Measurements from ENCODE around the gene KLHL42.
A peak's percentile ranks its signal among the peaks of the same experiment; 100 is the strongest.
"Not testable (repeated sequence)": the region's sequence is repeated elsewhere in the genome, so short reads cannot be mapped to it uniquely, and the experiment has no call there.

Gene KLHL42, protein sequence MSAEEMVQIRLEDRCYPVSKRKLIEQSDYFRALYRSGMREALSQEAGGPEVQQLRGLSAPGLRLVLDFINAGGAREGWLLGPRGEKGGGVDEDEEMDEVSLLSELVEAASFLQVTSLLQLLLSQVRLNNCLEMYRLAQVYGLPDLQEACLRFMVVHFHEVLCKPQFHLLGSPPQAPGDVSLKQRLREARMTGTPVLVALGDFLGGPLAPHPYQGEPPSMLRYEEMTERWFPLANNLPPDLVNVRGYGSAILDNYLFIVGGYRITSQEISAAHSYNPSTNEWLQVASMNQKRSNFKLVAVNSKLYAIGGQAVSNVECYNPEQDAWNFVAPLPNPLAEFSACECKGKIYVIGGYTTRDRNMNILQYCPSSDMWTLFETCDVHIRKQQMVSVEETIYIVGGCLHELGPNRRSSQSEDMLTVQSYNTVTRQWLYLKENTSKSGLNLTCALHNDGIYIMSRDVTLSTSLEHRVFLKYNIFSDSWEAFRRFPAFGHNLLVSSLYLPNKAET

GRCh38 chr12:27779920-27780611 lies at the start of gene KLHL42, which contains the start of gene MANSC4:
KLHL42 (plus strand) TSS chr12:27780233; CDS start chr12:27780331, 98 bp downstream.
MANSC4 (minus strand) TSS chr12:27780236; CDS start chr12:27771276, 8,960 bp downstream.
- no peaks in the 10 kb centered on the region for H3K36me3 ChIP-seq (ENCODE audit: control insufficient read depth, insufficient read depth, low read length)
- peaks cover 13% of the 10 kb centered on the region for H3K4me1 ChIP-seq
- H3K79me2 ChIP-seq: peaks cover 9% of the 10 kb centered on the region
- peak within 1 kb of the TSS; percentile 99 for H2AFZ ChIP-seq
- no peaks in the 10 kb centered on the region for H3K9me3 ChIP-seq (ENCODE audit: control insufficient read depth, low read length)
- peak within 1 kb of the TSS; percentile 62 for H3K4me3 ChIP-seq (ENCODE audit: low read depth, low read length)
- H3K27me3 ChIP-seq (ENCODE audit: control insufficient read depth, insufficient read depth, low read length): no peaks in the 10 kb centered on the region
- TF ChIP-seq CTCF (IDR thresholded peaks at IDR 0.05): peak; percentile 15
- peak within 1 kb of the TSS; percentile 89 for H3K9ac ChIP-seq
- H3K27ac ChIP-seq: peak within 1 kb of the TSS; percentile 90
- H3K4me2 ChIP-seq (ENCODE audit: low read length): peak within 1 kb of the TSS; percentile 75

- Histone ChIP-seq H3K36me3 (ENCODE audit: control insufficient read depth, insufficient read depth, low read length) (no peaks in the 10 kb centered on the region), H3K9ac (no peak overlapping the region), H3K4me1 (no peaks in the 10 kb centered on the region), H2AFZ (no peak overlapping the region), H3K27me3 (ENCODE audit: control insufficient read depth, insufficient read depth, low read length) (no peaks in the 10 kb centered on the region), H3K79me2 (no peaks in the 10 kb centered on the region), H3K4me3 (ENCODE audit: low read depth, low read length) (no peak overlapping the region), H3K27ac (no peak overlapping the region), H3K4me2 (ENCODE audit: low read length) (no peak overlapping the region), H3K9me3 (ENCODE audit: control insufficient read depth, low read length) (no peaks in the 10 kb centered on the region)
- no peak for TF ChIP-seq CTCF (IDR thresholded peaks at IDR 0.05)
Observed at GRCh38 chr12:27732281-27732680, 47.8 kb upstream of the KLHL42 start.

DNA sequence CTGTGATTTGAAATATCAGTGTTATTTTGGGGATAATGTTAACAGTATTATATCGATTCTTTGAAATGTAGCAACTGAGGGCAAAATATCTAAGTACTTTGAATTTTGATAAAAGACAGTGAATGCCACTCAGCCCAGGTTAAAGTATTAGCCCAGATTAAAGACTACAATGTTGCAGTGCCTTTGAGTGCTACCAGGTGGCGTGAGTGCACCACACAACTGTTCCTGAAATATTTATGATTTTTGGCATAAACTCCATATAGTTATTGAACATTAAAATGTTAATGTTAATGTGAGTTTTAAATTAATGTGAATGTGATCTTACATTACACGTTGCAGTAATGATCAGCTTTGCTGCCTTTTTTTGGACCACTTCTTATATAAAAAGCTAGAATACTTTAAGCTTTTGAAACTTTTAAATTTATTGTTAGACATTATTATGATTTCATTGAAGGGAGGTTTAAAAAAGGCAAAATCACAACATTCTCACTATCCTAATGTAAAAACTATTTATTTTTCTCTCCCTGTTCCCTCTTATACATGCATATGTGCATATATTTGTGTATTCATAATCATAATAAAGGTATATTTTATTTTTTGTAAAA lies 46.9 kb upstream of the KLHL42 start:
- Histone ChIP-seq H3K36me3 (ENCODE audit: control insufficient read depth, insufficient read depth, low read length) (no peaks in the 10 kb centered on the region), H3K79me2 (no peaks in the 10 kb centered on the region), H2AFZ (no peak overlapping the region), H3K4me1 (no peaks in the 10 kb centered on the region), H3K4me2 (ENCODE audit: low read length) (no peak overlapping the region), H3K27me3 (ENCODE audit: control insufficient read depth, insufficient read depth, low read length) (no peaks in the 10 kb centered on the region), H3K9me3 (ENCODE audit: control insufficient read depth, low read length) (no peaks in the 10 kb centered on the region), H3K27ac (no peak overlapping the region), H3K4me3 (ENCODE audit: low read depth, low read length) (no peak overlapping the region), H3K9ac (no peak overlapping the region)
- peak; percentile 78 for TF ChIP-seq CTCF (IDR thresholded peaks at IDR 0.05)

GRCh38 chr12:27733791-27734190 lies 46.2 kb upstream of the KLHL42 start:
- no peak for TF ChIP-seq CTCF (IDR thresholded peaks at IDR 0.05)
- H2AFZ ChIP-seq: no peak overlapping the region
- no peaks in the 10 kb centered on the region for H3K36me3 ChIP-seq (ENCODE audit: control insufficient read depth, insufficient read depth, low read length)

GRCh38 chr12:27734321-27734720 lies 45.7 kb upstream of the KLHL42 start:
- not testable (repeated sequence) for H3K4me1 ChIP-seq; H3K4me3 ChIP-seq (ENCODE audit: low read depth, low read length); H3K4me2 ChIP-seq (ENCODE audit: low read length); H3K79me2 ChIP-seq; H2AFZ ChIP-seq; H3K36me3 ChIP-seq (ENCODE audit: control insufficient read depth, insufficient read depth, low read length); H3K9me3 ChIP-seq (ENCODE audit: control insufficient read depth, low read length); H3K27me3 ChIP-seq (ENCODE audit: control insufficient read depth, insufficient read depth, low read length); H3K27ac ChIP-seq; H3K9ac ChIP-seq

More at GRCh38 chr12:27733791-27734190, 46.2 kb upstream of the KLHL42 start:
- Histone ChIP-seq H3K27me3 (ENCODE audit: control insufficient read depth, insufficient read depth, low read length) (no peaks in the 10 kb centered on the region), H3K27ac (no peak overlapping the region), H3K9me3 (ENCODE audit: control insufficient read depth, low read length) (no peaks in the 10 kb centered on the region), H3K79me2 (no peaks in the 10 kb centered on the region), H3K4me1 (no peaks in the 10 kb centered on the region), H3K4me2 (ENCODE audit: low read length) (no peak overlapping the region), H3K9ac (no peak overlapping the region), H3K4me3 (ENCODE audit: low read depth, low read length) (no peak overlapping the region)

Measured in parathyroid adenoma (tissue), 2 donors.